Lower leg skin (tissue), 4 donors: ENCODE measurements around the gene PCDH9. TPM values are rescaled to one million over a fixed set of nuclear protein-coding genes. Genes with fewer than 3 reads are reported as not detected.

ENCODE experiments used
- DNase-seq, 2 donors: peaks; one replicate each; pipeline ENCODE4 v3.0.0-alpha.2; 2019; ENCODE audit warnings: low spot score in 2 of 2
- H3K4me3 ChIP-seq: fragments of 200-600 bp; sonication (generic); 2 replicates; pipeline ENCODE4 v1.5.1; 2017; ENCODE audit warnings: mild to moderate bottlenecking, low read depth; ENCODE audit not compliant: poor library complexity, severe bottlenecking
- CTCF ChIP-seq, 3 donors: fragments of 450-650 bp; IDR thresholded peaks; one replicate each; pipeline ENCODE4 v1.5.1; 2016; ENCODE audit warnings: antibody characterized with exemption in 3 of 3, mild to moderate bottlenecking in 3 of 3, moderate library complexity in 2 of 3
- POLR2A ChIP-seq, 2 donors: fragments of 450-650 bp; IDR thresholded peaks; one replicate each; pipeline ENCODE4 v1.6.1; 2016 to 2017; ENCODE audit warnings: antibody characterized with exemption in 2 of 2, mild to moderate bottlenecking in 1 of 2, moderate library complexity in 1 of 2
- WGBS, 2 donors: methylation state at CpG; one replicate each; pipeline ENCODE4 v1.1.5; 2018; 5-methylcytosine and 5-hydroxymethylcytosine counted together
- intact Hi-C: fragments of 100-400 bp; cut with DNase I; formaldehyde crosslinking; loops from one replicate; pipeline ENCODE4 v1.15.0; 2023; ENCODE audit warnings: low total_unique reads
- total RNA-seq, 4 donors: library from RNA; depleted of rRNA; stranded (reverse); fragments of >200 nt; gene quantifications; one replicate each; pipeline ENCODE4 v1.1.0, GENCODE V29; 2016

Gene PCDH9
- total RNA-seq, 4 donors from 2014 or later = 0.21 to 0.84 (median 0.36) TPM

- TF ChIP-seq POLR2A (IDR thresholded peaks at IDR 0.05) (no peak), CTCF (IDR thresholded peaks at IDR 0.05) (no peak)
- intact Hi-C loops = no loop called here
- no peak overlapping the region for H3K4me3 ChIP-seq
- no peak for DNase-seq
- WGBS, 2 donors = 59 to 60% methylated on average over 2 of the region's 2 CpGs
Measured at GRCh38 chr13:66415444-66415843, 814.7 kb downstream of the PCDH9 start.

GRCh38 chr13:66414066-66414800 lies 815.9 kb downstream of the PCDH9 start:
- DNase-seq = no peak
- no peak for TF ChIP-seq POLR2A (IDR thresholded peaks at IDR 0.05)
- H3K4me3 ChIP-seq = no peak overlapping the region
- 65 to 72% methylated on average over 3 of the region's 3 CpGs for WGBS, 2 donors
- intact Hi-C loops = no loop called here

- 76 to 79% methylated on average over 1 of the region's 1 CpG for WGBS, 2 donors
- intact Hi-C loops = no loop called here
- no peak for TF ChIP-seq POLR2A (IDR thresholded peaks at IDR 0.05)
- TF ChIP-seq CTCF (IDR thresholded peaks at IDR 0.05) = no peak
- no peak overlapping the region for H3K4me3 ChIP-seq
- DNase-seq = no peak
Measured at GRCh38 chr13:66410314-66410713, 819.8 kb downstream of the PCDH9 start.

- intact Hi-C loops = no loop called here
- DNase-seq = no peak
- WGBS, 2 donors = 90 to 93% methylated on average over 3 of the region's 3 CpGs
- no peak overlapping the region for H3K4me3 ChIP-seq
- TF ChIP-seq POLR2A (IDR thresholded peaks at IDR 0.05) (no peak), CTCF (IDR thresholded peaks at IDR 0.05) (no peak)
Measured at GRCh38 chr13:66409542-66409941, 820.6 kb downstream of the PCDH9 start.

- 59 to 80% methylated on average over 4 of the region's 4 CpGs for WGBS, 2 donors
- DNase-seq = no peak
- intact Hi-C loops = no loop called here
- TF ChIP-seq CTCF (IDR thresholded peaks at IDR 0.05) (no peak), POLR2A (IDR thresholded peaks at IDR 0.05) (no peak)
- no peak overlapping the region for H3K4me3 ChIP-seq
Measured at GRCh38 chr13:66407128-66407527, 823.0 kb downstream of the PCDH9 start.

- no peak overlapping the region for H3K4me3 ChIP-seq
- TF ChIP-seq POLR2A (IDR thresholded peaks at IDR 0.05) = no peak
- TF ChIP-seq CTCF (IDR thresholded peaks at IDR 0.05) = no peak
- WGBS, 2 donors = 45 to 49% methylated on average over 6 of the region's 6 CpGs
- no peak for DNase-seq
- intact Hi-C loops = no loop called here
Measured at GRCh38 chr13:66405908-66406802, 824.0 kb downstream of the PCDH9 start.
